Right lung (tissue), 5 donors: ENCODE results near the gene DCP2. TPM values are rescaled to one million over a fixed set of nuclear protein-coding genes. Genes with fewer than 3 reads are reported as not detected.
A peak's percentile ranks its signal among the peaks of the same experiment; 100 is the strongest.

Experiments
- DNase-seq, 2 donors: peaks; one replicate each; pipeline ENCODE4 v3.0.0-alpha.2; 2013
- polyA plus RNA-seq, 5 donors: library from polyadenylated mRNA; unstranded; fragments of 120-200 nt; gene quantifications; one replicate each; pipeline versions ENCODE4 v1.2.1 to v1.2.3, GENCODE V29; 2013; ENCODE audit warnings: inconsistent platforms in 1 of 5, low replicate concordance in 1 of 5; ENCODE audit not compliant: insufficient read length in 5 of 5, insufficient read depth in 1 of 5

Gene DCP2
- polyA plus RNA-seq, 5 donors = 23.1 to 42.1 (median 32.4) TPM

DNA sequence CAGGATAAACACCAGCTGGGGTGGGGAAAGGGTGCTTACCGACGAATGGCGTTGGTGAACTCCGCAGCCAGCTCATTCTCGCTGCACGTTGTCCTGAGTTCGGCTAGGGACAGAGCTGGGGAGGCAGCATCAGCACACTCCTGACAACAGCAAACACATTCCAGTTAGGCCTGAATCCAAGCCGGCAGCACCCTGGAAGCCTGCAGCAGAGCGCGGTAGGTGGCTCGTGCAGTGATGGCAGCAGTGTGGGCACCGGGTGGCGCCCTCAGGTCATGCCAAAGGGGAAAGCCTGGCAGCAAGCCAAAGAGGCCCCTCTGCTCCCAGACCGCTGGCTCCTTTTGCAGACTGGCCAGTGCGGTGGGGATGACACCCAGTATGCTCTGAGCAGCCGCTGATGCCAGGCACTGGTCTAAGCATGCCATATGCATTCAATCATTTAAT is 66.9 kb downstream of the DCP2 start:
- DNase-seq = no peak

DNA sequence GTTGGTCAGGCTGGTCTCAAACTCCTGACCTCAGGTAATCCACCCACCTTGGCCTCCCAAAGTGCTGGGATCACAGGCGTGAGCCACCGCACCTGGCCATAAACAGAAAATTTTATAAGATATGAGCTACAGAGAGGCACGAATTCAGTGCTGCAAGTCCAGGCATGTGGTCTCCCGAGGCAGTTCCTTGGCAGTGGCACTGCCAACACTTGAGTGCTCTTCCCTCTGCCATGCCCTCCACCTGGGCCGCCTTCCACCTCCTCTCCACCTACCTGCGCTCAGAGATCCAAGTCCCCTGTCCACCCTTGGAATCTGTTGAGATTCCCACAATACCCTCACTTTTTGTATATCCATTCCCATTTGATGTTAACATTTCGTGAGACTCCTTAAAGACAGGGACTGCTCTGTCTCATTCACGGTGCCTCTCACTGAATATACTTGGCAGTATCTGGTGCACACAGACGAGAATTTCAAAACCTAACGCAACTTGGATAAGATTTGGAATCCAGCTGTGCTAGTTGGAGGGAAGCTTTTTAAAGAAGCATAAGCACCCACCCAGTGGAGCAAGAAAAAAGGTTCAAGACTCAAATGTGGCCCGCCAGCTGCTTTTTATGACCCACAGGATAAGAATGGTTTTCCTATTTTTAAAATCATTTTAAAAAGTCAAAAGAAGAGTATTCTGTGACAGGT is 68.3 kb downstream of the DCP2 start:
- peak in 1 of 2 donors; percentile 44 for DNase-seq

DNA sequence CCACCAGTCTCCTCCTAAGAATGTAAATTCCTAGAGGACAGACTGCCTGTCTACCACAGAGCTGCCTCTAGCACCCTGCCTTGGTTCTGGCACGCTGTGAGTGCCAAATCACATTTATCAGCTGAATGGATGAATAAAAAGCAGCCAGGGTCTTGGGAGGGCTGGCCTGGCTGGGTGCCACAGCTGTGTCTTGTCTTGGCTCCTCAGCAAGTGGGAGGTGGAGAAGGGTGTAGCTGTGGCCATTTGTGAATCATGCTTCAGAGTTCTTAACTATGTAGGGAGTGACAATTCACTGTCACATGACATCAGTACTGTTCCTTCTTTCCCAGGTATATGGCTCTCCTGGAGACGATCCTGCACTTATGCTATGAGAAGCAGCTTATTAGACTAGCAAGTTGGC is 70.6 kb downstream of the DCP2 start:
- DNase-seq = no peak

DNA sequence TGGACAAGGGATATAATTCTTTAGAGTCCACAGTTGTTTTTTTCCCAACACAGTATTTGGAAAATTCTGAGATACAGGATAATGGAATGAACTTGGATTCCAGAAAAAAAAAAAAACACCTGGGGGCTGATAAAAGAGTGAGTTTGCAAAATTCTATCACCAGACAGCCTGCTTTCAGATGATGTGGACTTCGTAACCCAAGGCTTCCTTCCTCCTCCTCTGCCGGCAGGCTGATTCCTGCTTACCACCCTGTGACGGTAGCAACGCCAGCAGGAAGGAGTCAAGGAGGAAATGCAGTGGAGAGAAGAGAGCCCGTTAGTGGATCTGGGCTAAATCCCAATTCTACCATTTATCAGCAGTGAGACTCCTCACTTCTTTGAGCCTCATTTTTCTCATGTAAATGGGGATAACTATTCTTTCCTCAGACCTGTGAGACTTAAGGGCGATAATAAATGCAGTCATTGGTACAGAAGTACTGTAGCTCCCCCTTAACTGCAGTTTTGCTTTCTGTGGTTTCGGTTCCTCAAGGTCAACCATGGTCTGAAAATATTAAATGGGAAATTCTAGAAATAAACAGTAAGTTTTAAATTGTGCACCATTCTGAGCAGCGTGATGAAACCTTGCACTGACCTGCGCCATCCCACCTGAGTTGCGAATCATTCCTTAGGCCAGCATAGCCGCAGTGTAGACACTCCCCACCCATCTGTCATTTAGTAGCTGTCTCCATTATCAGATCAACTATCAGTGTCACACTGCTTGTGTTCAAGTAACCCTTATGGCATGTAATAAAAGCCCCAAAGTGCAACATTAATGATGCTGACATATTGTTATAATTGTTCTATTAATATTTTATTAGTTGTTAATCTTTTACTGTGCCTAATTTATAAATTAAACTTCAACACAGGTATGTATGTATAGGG is 71.4 kb downstream of the DCP2 start:
- no peak for DNase-seq

DNA sequence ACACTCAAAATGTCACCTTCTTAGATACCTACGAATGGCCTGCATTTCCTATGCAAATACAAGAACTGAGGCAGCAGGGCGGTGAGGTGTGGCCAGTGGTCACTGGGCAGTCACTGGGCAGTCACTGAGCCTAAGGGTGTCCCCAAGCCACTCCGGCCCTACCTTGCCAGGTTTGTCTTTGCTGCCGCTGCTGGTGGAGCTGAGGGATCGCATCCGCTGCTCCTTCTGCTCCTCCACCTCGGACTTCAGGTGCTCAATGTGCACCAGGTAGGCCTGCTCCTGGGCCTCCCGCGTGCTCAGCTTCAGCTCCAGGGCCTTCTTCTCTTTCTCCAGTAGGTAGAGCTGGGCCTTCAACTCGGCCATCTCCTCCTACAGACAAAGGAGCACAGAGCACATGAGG is 72.3 kb downstream of the DCP2 start:
- no peak for DNase-seq

DNA sequence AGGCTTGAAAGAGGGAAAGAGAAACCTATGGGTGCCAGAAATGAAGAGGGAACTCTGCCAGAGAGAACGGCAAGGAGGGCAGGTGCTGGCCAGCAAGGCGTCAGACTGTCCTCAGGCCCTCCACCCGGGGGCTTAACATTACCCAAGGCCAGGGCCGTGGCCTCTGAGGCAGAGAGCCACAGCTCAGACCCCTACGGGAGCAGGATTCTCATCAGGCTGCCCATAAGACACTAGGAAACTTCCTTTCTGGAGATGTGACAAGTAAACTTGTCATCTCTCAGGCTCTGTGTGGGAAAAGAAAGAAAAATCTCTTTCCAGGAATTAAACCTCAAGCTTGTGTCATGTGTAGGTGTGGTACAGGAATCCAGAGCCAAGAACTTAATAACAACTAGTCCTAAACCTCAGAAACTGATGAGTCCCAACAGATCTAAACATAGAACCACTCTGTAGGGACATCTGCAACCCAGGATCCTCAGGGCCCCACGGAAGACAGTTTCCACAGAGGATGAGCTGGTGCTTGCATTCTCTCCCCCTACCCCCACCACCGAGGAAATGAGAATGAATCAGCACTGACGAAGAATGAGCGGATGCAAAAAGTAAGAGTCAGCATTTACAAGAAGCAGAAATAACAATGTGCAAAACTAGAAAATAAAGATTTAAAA is 74.3 kb downstream of the DCP2 start:
- no peak for DNase-seq

DNA sequence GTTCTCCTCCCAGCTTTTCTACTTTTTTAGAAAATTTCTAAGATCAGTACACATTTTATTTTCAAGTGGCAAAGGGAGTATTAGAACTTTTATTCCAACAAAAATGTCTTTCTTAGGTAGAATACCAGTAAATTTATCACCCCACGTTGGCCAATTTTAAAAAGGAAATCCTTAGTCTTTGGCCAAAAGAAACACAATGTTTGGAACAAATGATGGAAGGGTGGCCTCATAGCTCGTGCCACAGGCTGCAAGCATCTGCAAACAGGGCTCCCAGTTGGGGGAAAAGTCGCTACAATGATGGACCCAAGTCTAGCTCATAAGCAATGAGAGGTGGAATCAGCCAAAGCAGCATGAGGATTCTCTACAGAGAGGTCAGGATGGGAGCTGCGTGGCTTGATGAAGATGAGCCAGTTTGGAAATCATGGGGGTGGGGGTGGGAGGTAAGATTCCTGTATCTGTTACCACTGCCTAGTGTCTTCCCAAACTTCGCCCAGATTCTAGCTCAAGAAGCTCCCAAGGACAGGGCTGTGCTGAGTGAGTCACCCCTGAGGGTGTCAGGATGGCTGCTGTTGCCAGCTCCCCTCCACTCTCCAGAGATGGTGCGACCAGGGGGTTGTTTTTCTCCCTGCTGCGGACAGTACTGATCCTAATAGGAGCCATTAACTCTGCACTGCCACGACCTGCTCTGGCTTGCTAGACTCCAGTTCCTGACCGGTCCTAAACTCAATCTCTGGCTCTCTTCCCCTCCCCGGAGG is 75.6 kb downstream of the DCP2 start:
- DNase-seq = no peak

DNA sequence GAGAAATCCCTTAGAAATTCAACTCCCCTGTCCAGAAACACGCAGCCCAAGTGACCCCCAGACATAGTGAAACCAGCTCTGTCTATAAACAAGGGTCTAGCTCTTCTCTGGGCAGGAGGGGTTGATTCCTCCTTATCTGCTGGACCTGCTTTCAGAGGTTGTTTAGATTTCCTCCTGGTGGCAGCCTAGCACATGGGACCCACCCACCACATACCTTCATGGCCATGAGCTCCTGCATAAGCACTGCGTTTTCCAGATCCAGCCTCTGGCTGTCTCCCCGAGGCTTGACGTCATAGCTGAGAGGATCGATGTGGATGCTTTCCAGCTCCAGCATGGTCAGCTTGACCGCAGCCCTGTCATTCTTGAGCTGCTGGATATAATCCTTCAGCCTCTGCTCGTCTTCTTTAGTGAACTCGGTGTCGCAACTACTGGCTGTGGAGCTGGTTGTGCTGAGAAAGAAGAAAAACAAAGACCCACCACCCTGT is 77.0 kb downstream of the DCP2 start:
- DNase-seq = no peak

DNA sequence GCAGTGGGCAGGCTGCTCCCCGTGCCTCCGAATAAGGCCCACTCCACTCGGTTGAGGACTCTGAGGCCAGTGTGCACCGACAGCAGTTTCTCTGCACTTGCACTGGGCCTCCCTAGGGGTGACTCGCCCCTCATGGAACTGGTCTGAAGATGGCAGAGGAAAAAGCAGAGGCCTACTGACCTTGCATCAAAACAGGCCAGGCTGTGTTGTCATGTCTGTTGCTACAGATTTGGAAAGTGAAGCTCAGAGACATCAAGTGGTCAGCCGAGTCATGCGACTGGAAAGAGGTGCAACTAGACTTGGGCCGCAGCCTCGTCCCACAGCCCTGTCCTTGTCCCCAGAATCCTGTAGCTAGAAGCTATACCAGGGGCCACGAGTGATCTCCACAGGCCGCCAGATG is 78.3 kb downstream of the DCP2 start:
- DNase-seq = no peak

DNA sequence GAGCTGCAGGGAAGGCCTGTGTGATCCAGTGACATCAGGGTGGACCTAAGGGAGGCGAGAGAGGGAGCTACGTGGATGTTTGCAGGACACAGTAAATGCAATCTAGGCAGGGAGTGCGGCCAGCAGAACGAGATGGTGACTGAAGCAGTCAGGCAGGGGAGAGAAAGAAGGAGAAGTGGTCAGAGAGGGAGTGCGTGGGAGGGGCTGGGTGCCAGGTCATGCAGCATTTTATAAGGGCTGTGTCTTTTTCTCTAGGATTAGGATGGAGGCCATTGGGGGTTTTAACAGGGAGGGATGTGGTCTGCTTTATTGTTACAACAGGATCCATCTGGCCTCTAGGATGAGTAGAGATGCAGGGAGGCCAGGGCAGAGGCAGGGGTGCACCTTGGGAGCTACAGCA is 80.4 kb downstream of the DCP2 start:
- DNase-seq = no peak

DNA sequence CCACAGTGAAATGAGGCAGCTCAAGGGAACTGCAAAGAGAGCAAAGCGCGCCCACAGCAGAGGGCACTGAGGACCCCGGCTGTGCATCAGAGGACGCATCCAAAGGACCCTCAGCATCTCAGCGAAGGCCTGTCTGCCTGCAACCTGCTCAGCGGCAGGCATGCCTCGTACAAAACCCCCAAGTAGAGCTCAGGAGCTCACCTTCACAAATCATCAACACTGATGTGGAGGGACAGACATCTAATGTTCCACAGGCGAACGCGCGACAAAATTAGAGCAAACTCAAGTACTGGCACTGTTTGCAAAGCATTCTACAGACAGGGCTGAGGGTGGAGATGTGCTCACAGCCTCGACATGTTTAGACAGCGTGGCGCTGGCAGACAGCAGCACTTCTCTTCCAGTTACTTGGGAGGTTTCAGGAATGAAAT is 81.0 kb downstream of the DCP2 start:
- DNase-seq = no peak

DNA sequence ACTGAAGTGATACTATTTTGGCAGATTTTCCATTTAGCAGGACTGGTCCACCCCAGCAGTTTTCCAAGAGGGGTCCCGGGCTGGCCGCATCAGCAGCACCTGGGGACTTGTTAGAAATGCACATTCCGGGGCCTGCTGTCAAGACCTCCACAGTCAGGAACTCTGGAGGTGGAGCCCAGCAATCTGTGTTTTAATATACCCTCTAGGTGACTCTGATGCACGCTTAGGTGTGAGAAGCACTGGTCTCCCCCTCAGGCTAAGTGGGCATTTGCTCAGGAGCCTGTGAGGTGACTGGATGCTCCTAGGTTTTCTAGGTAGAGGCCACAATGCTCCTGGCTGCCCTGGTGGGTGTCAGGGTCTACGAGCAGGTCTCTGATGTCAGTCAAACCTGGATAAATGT is 81.7 kb downstream of the DCP2 start:
- DNase-seq = no peak

DNA sequence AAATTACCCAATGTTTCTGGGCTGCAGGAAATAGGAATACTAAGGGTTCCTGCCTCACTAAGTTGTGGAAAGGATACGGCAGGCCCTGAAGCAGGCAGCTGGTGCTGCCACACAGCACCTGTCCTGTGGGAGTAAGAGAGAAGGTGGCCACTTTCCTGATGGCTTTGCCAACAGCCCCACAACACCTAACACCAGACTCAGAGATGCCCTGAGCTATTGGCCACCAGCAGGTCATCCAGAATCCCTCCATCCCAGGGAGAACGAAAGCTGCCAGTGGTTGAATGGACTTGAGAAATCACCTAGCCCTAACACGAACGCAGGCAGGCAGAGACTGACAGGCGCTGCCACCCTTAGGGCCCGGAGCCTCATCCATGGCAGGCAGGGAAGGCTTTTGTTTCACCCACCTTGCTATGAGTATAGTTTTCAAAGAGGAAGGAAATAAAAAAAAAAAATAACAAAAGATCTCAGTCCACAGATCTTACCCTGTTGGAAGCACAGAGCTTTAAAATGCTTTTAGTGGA is 82.2 kb downstream of the DCP2 start:
- DNase-seq = no peak

DNA sequence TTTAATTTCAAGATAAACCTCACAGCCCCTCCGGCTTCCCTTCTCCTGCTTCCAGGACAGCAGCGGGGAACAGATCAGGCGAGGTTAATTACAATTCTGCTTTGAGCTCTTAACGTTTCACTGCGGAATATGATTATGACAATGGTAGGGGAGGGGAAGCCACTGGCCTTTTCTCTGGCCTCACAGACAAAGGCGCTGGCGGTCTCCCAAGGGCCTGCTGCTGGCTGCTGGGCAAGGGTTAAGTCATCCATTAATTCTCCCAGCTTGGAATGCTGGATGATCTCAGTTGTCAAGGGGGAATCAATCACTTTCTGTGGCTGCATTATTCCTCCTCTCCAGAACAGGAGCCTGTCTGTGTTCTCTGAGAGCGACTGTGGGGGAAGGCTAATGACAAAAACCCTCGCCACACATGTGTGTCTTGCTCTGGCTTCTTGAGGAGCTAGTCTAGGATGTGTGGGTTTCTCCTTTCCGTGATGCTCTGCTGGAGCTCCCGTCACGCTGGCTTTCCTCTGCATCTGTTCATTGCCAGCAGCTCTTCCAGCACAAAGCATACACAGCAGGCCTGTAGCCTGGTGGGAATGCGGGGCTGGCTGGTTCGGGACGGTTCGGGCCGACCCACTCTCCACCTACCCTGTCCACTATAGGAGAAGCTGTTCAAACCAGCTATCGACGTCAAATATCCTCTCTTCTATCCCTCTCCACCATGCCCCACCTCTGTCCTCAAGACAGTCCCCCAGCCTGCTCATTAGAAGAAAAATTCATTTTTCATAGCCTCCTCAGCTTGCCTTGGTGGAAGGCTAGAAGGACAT is 82.8 kb downstream of the DCP2 start:
- DNase-seq = no peak

DNA sequence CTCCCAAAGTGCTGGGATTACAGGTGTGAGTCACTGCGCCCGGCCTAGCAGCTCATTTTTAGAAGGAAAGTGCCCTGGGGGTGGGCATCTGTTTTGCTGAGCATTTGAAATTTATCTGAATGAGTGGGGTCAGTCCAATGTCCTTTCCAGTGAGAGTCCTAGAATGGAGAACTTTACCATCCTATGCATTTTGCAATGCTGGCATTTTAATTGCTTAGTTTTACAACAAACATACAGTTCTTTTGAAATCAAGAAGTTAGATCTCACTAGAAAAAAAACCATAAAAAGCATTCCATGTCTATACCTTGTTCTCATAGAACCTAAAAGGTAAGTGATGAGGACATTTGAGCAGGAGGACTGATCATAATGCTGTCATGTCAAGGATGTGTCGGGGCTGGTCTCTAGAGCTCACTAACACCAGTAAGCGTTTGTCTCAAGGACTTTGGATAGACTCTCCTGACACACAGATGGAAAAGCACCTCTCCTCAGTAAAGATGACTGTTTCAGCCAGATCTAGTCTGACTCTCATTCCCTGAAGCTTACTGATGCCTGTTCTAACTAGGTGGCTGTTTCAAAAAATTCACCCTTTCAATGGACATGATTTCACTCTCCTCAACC is 83.9 kb downstream of the DCP2 start:
- no peak for DNase-seq

DNA sequence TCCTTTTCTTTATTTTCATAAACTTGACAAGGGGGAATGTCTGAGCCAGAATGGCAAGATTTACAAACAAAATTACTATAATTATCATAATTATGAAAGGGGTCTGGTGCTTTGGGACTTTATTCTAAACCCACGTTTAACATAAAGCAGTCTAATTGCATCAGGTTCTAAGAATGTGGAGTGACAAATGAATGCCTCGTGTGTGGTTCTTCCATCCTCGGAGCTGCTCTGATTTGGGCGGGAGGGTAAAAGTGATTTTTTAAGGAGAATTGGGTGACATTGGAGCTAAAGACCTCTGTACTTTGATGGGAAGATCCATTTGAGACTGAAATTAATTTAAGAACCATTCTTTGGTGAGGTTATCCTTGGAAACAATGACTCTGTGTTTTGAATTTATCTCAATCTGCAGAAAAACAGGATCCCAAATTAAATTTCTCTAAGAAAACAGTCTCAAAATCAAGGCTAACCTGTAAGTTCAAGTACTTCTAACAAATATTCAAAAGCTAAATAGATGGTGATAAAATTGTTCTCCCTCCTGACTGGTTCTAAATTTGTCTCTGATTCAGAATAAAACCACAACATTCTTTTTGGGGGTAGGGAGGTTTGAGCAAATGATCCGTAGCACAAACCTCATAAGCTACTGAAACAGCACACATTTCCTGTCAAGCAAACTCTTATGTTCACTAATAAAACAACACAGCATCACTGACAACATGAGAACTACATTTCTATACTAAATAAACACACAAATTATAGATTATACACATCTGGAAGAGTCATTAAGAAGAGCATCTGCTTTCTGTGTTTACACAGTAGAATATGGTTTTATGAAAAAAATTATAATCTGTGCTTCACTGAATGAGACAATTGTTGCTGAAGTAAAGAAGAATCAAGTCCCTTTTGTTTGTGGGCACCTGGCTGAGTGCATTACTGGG is 85.5 kb downstream of the DCP2 start:
- no peak for DNase-seq

DNA sequence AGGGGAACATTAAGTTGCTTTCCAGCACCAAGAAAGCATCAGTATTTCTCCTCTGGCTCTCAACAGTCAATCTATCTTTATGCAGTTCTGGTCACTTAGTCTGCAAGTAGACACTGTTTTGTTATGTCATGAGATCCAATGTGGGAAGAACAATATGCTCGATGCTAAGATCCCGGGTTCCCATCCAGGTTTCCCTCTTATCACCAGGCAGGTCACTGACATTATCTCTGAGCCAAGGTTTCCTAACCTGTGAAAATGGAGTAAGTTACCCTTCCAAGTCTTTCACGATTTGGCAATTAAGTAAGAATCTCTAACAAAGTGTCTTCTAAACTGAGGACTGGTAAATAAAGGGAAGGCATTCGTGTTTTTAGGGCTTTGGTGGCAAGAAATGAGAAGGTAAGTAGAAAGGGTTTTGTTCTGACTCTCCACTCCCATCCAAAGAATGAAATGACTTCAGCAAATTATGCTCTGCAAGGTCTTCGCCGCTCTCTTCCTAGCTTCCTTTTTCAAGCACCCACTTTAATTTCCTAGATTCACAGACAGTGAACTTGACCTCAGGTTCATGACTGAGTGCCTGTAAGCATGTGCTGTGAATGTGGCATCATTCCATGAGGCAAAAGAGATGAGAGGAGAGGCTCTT is 86.4 kb downstream of the DCP2 start:
- DNase-seq = no peak

DNA sequence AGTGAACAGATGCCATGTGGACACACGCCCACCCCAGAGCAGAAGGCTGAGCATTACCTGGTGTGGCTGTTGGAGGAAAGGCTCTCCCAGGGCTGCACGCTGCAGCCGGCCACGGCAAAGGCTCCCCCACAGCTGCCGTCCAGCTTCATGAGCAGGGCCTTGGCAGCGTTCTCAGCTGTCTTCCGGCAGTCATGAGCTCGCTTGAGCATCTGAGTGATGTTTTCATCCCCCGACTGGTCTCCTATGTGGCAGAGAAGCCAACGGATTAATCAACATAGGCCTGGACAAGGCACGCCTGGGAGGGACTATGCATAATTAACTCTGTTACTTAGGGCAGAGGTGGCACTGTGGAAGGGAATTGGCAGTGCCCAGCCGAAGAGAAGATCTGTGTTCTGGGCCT is 87.3 kb downstream of the DCP2 start:
- no peak for DNase-seq
